ENCODE results near the gene TGFBR3.

Gene TGFBR3

GRCh38 chr1:91697861-91698260 lies 188.1 kb downstream of the TGFBR3 start (continued):
- TF ChIP-seq PRDM6 (tag by site-specific recombination; IDR thresholded peaks at IDR 0.05) (no peak), ZNF530 (tag by site-specific recombination; IDR thresholded peaks at IDR 0.05; ENCODE audit: low read depth) (no peak), ZNF639 (tag by site-specific recombination; IDR thresholded peaks at IDR 0.05) (no peak), ZNF488 (tag by site-specific recombination; IDR thresholded peaks at IDR 0.05) (no peak), YY2 (tag by site-specific recombination; IDR thresholded peaks at IDR 0.05) (no peak)

- TF ChIP-seq ZNF701 (tag by site-specific recombination; IDR thresholded peaks at IDR 0.05), result no peak
- TF ChIP-seq HOXC10 (CRISPR knock-in tag; IDR thresholded peaks at IDR 0.05), result no peak
- no peak for TF ChIP-seq ZNF449 (tag by site-specific recombination; IDR thresholded peaks at IDR 0.05)
- no peak for TF ChIP-seq ZNF394 (tag by site-specific recombination; IDR thresholded peaks at IDR 0.05; ENCODE audit: borderline replicate concordance)
- no peak for TF ChIP-seq TCF7L2 (IDR thresholded peaks at IDR 0.05; ENCODE audit: borderline replicate concordance, low read depth, low read length)
- TF ChIP-seq ZNF555 (tag by site-specific recombination; conservative IDR thresholded peaks at IDR 0.05), result no peak
- TF ChIP-seq ZNF830 (tag by site-specific recombination; IDR thresholded peaks at IDR 0.05; ENCODE audit: low read depth), result no peak
- TF ChIP-seq ZNF600 (tag by site-specific recombination; IDR thresholded peaks at IDR 0.05), result no peak
- TF ChIP-seq ZNF501 (tag by site-specific recombination; IDR thresholded peaks at IDR 0.05), result no peak
- TF ChIP-seq RBAK (tag by site-specific recombination; IDR thresholded peaks at IDR 0.05), result no peak
- TF ChIP-seq ZNF654 (tag by site-specific recombination; IDR thresholded peaks at IDR 0.05; ENCODE audit: low read depth), result no peak
- TF ChIP-seq ZNF398 (tag by site-specific recombination; IDR thresholded peaks at IDR 0.05), result no peak
- peaks cover 0 to 6% of the 10 kb centered on the region in 2 experiments; a peak in 2 of 3 replicates for H3K36me3 ChIP-seq (ENCODE audit: control insufficient read depth in 2 of 2, insufficient read depth in 1 of 2, low read length in 2 of 2)
- ChIA-PET CTCF (no interaction called here), POLR2A (interaction anchor here (0.6 kb wide), 1 partner anchor 15 kb away, joined by 3 read pairs; no protein-coding TSS in a partner anchor)
- no peak overlapping the region for H3K4me3 ChIP-seq (ENCODE audit: low read depth, low read length)
- H3K27ac ChIP-seq (ENCODE audit: extremely low read depth, low read depth, low read length), result no peak overlapping the region
- no peaks in the 10 kb centered on the region for H3K9me3 ChIP-seq (ENCODE audit: control insufficient read depth, insufficient read depth, low read depth, low read length)
- no peaks in the 10 kb centered on the region for H3K4me1 ChIP-seq (ENCODE audit: control insufficient read depth, insufficient read depth, low read length)
Measured at GRCh38 chr1:91697416-91697815, 188.5 kb downstream of the TGFBR3 start.
